Stomach (tissue), 9 donors: Measurements from ENCODE around the gene HCRT. TPM values are rescaled to one million over a fixed set of nuclear protein-coding genes. Genes with fewer than 3 reads are reported as not detected.

Source experiments
- DNase-seq, 2 donors: peaks; one replicate each; pipeline versions ENCODE4 v3.0.0 to v3.0.0-alpha.2; 2013 to 2019
- H3K27ac ChIP-seq, 5 donors: fragments of 200-600 bp in 4 of 5; sonication (generic) in 4 of 5; one replicate each; pipeline ENCODE4 v1.5.1; 2013 to 2019; ENCODE audit warnings: mild to moderate bottlenecking in 1 of 5, moderate library complexity in 1 of 5
- H3K27me3 ChIP-seq, 3 donors: fragments of 200-600 bp; sonication (generic); one replicate each; pipeline ENCODE4 v1.5.1; 2017 to 2019; ENCODE audit warnings: mixed run types in 1 of 3
- H3K36me3 ChIP-seq, 4 donors: fragments of 200-600 bp; sonication (generic); 1 replicate in 3 of 4; 2 replicates in 1 of 4; pipeline ENCODE4 v1.5.1; 2016 to 2019
- H3K4me1 ChIP-seq, 4 donors: fragments of 200-600 bp; sonication (generic); one replicate each; pipeline ENCODE4 v1.5.1; 2016 to 2019
- H3K4me3 ChIP-seq, 4 donors: fragments of 200-600 bp; sonication (generic) in 3 of 4; one replicate each; pipeline ENCODE4 v1.5.1; 2016 to 2019; ENCODE audit warnings: mild to moderate bottlenecking in 1 of 4
- H3K9me3 ChIP-seq, 4 donors: fragments of 200-600 bp; sonication (generic); one replicate each; pipeline ENCODE4 v1.5.1; 2016 to 2019
- EP300 ChIP-seq: sonication (generic); formaldehyde crosslinking; IDR thresholded peaks from one replicate; pipeline ENCODE4 v1.6.1; 2017; ENCODE audit warnings: antibody characterized with exemption
- POLR2A ChIP-seq, 4 donors: fragments of 450-650 bp; IDR thresholded peaks; one replicate each; pipeline ENCODE4 v1.6.1; 2016; ENCODE audit warnings: antibody characterized with exemption in 4 of 4, control low read depth in 2 of 4, mild to moderate bottlenecking in 1 of 4, moderate library complexity in 1 of 4
- POLR2AphosphoS5 ChIP-seq, 3 donors: sonication (generic); formaldehyde crosslinking; IDR thresholded peaks; one replicate each; pipeline ENCODE4 v1.6.1; 2016; ENCODE audit warnings: antibody characterized with exemption in 3 of 3
- WGBS, 5 donors: extraction: QIAGEN DNeasy Blood & Tissue Kit in 3 of 5; methylation state at CpG; one replicate each; pipeline versions ENCODE4 v1.1.5 to v1.1.7; 2013 to 2018; 5-methylcytosine and 5-hydroxymethylcytosine counted together
- intact Hi-C: fragments of 100-400 bp; cut with DNase I; formaldehyde crosslinking; loops from one replicate; pipeline ENCODE4 v1.15.1; 2023; ENCODE audit warnings: low total_unique reads
- polyA plus RNA-seq, 3 donors: library from polyadenylated mRNA; stranded (reverse); fragments of 200-250 nt; gene quantifications; one replicate each; pipeline ENCODE4 v1.2.3, GENCODE V29; 2013
- total RNA-seq, 5 donors: library from RNA; depleted of rRNA; stranded (reverse); fragments of >200 nt; gene quantifications; one replicate each; pipeline versions ENCODE4 v1.1.0 to v1.2.3, GENCODE V29; 2014 to 2016
- TF ChIP-seq, protein P1 (sequence below), 7 experiments: fragments of 450-650 bp in 4 of 7; fragments of 200-600 bp in 3 of 7; sonication (generic) in 3 of 7; IDR thresholded peaks; one replicate each; pipeline ENCODE4 v1.5.1; 2016 to 2019; ENCODE audit warnings: antibody characterized with exemption in 7 of 7, control low read depth in 2 of 7, mild to moderate bottlenecking in 1 of 7
- donor health status: healthy with polysubstance abuse.
- donor health status: Bipolar disorder and iron deficiency.
- donor health status: healthy.

HCRT gene
- total and polyA plus RNA-seq, 8 donors, result not detected

- TF ChIP-seq EP300 (no peak), POLR2A (IDR thresholded peaks at IDR 0.05) (no peak)
- TF ChIP-seq, protein P1, sequence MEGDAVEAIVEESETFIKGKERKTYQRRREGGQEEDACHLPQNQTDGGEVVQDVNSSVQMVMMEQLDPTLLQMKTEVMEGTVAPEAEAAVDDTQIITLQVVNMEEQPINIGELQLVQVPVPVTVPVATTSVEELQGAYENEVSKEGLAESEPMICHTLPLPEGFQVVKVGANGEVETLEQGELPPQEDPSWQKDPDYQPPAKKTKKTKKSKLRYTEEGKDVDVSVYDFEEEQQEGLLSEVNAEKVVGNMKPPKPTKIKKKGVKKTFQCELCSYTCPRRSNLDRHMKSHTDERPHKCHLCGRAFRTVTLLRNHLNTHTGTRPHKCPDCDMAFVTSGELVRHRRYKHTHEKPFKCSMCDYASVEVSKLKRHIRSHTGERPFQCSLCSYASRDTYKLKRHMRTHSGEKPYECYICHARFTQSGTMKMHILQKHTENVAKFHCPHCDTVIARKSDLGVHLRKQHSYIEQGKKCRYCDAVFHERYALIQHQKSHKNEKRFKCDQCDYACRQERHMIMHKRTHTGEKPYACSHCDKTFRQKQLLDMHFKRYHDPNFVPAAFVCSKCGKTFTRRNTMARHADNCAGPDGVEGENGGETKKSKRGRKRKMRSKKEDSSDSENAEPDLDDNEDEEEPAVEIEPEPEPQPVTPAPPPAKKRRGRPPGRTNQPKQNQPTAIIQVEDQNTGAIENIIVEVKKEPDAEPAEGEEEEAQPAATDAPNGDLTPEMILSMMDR (IDR thresholded peaks at IDR 0.05), result no peak
- no peaks in the 10 kb centered on the region for H3K27me3 ChIP-seq
Measured at GRCh38 chr17:42160531-42160910, 24.7 kb downstream of the HCRT start.

DNA sequence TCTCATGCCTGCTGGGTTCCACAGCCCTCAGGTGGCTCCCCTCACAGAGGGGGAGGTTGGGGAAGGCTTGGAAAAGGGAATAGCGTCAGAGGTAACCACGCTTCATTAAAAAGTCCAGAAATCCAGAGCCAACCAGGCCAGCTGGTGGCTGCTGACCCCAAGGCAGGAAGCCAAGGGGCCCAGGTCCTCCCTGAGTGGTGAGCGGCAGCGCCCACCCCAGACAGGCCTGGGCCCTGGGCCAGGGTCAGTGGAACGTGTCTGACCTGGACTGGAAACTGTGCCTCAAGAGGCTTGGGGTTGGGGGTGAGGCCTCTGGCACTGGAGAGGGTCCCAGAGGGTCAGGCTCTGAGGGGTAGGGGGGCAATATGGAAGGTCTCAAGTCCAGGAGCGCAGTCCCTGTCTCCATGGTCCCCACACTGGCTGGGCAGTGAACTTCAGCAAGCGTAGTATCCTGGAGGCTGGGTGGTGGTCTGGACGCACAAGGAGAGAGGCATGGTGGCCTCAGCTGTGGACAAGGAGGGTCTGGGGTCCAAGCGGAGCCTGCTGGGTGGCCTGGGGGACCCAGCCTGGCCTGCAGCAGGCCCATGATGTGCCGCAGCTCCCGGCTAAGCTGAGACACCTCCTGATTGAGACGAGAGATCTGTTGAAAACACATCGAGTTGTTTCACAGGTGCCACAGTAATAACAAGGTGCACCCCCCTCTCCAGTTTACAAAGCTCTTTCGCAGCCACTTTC lies 25.3 kb downstream of the HCRT start:
- H3K27ac ChIP-seq, result no peak overlapping the region
- no peak for DNase-seq
- TF ChIP-seq POLR2A (IDR thresholded peaks at IDR 0.05) (no peak), EP300 (no peak), POLR2AphosphoS5 (IDR thresholded peaks at IDR 0.05) (no peak)
- TF ChIP-seq, protein P1 (IDR thresholded peaks at IDR 0.05), result no peak
- 72 to 80% (median 75%) methylated on average over 13 to 14 of the region's 14 CpGs for WGBS, 5 donors
- intact Hi-C loops, result no loop called here
- peaks cover 4 to 8% (median 7%) of the 10 kb centered on the region in 4 donors for H3K4me1 ChIP-seq
- H3K27me3 ChIP-seq, result no peaks in the 10 kb centered on the region
- H3K36me3 ChIP-seq, result no peaks in the 10 kb centered on the region
- H3K4me3 ChIP-seq, result no peak overlapping the region
- H3K9me3 ChIP-seq, result no peaks in the 10 kb centered on the region

More at GRCh38 chr17:42160531-42160910, 24.7 kb downstream of the HCRT start:
- Histone ChIP-seq H3K36me3 (no peaks in the 10 kb centered on the region), H3K4me1 (peaks cover under 1 to 5% (median 4%) of the 10 kb centered on the region in 4 donors), H3K27ac (no peak overlapping the region), H3K4me3 (no peak overlapping the region), H3K9me3 (no peaks in the 10 kb centered on the region)
- WGBS, 5 donors, result 86 to 96% (median 91%) methylated on average over 7 of the region's 7 CpGs
- DNase-seq, result no peak
- intact Hi-C loops, result no loop called here

DNA sequence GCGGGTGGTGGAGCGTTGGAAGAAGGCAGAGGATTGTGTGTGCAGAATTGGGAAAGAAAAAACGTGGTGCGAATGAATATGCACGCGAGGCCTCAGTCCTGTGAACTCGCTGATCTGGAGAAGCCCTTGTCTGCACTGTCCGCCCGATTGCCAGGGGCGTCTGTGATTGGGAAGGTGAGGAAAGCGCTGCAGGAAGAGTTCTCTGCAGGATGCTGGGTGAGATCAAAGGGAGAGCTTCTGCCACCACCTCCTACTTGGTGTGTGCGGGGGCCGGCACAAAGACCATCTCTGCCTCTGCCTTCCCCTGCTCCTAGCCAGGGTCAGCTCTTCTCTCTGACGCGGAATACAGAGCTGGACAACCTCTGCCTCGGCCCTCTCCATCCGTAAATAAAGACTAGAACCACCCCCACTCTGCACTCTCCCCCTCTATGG lies 29.6 kb downstream of the HCRT start:
- 38 to 48% (median 45%) methylated on average over 17 of the region's 17 CpGs for WGBS, 5 donors

DNA sequence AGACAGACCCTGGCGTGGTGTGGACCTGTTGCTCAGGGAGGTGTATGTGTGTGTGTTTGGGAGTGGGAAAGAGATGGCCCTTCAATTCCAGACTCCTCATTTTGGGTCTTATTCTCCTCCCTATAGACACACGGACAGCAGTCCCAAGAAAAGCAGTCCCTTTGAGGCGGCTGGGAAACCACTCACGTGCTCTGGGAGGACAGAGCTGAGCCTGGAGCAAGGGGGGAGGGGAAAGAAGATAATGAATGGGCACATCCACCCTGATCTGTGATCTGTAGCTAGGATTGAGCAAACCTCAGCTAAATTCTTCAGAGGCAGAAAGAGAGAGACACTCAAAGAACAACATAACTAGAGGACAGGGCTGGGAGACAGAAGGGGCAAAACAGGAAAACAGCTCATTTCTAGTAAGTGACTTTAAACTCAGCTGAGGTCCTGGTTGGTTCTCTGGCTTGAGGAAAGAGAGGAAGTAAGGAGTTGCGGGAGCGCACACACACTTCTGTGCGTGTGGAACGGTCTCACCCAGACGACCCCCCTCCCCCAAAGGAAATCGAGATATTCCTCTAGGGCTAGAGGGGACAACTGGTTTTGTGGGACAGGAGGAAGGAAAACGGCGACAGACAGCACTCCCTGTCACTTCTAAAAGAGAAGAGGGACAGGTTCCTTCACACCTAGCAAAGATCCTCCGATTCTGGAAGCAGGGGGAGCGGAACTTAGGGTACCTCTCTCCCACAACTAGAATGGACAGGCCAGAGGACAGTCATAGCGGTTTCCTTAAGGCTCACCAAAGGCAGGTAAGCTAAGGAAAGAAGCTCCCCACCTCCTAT lies 31.1 kb downstream of the HCRT start:
- H3K27me3 ChIP-seq, result no peaks in the 10 kb centered on the region
- intact Hi-C loops, result no loop called here
- WGBS, 5 donors, result 3 to 5% (median 4%) methylated on average over 15 of the region's 15 CpGs
- DNase-seq, result peak in 1 of 2 donors; percentile 28
- H3K9me3 ChIP-seq, result no peaks in the 10 kb centered on the region
- peaks cover 28 to 60% (median 50%) of the 10 kb centered on the region in 4 donors for H3K4me1 ChIP-seq
- TF ChIP-seq, protein P1 (IDR thresholded peaks at IDR 0.05), result no peak
- TF ChIP-seq POLR2A (IDR thresholded peaks at IDR 0.05) (no peak), POLR2AphosphoS5 (IDR thresholded peaks at IDR 0.05) (no peak), EP300 (no peak)
- H3K36me3 ChIP-seq, result peaks cover 3 to 32% (median 22%) of the 10 kb centered on the region in 4 donors
- H3K4me3 ChIP-seq, result peak overlapping the region; percentile 95 to 99 (median 98)
- H3K27ac ChIP-seq, result peak overlapping the region; percentile 75 to 94 (median 87)

More for the DNA sequence above, 29.6 kb downstream of the HCRT start:
- peak overlapping the region; percentile 95 to 99 (median 98) for H3K4me3 ChIP-seq
- H3K27me3 ChIP-seq, result no peaks in the 10 kb centered on the region
- peaks cover 2 to 19% (median 13%) of the 10 kb centered on the region in 4 donors for H3K36me3 ChIP-seq
- intact Hi-C loops, result no loop called here
- H3K9me3 ChIP-seq, result no peaks in the 10 kb centered on the region
- H3K4me1 ChIP-seq, result peaks cover 28 to 46% (median 40%) of the 10 kb centered on the region in 4 donors
- TF ChIP-seq POLR2AphosphoS5 (IDR thresholded peaks at IDR 0.05) (no peak), POLR2A (IDR thresholded peaks at IDR 0.05) (no peak), EP300 (no peak)
- peak overlapping the region in 4 of 5 donors; percentile 67 to 94 (median 86) for H3K27ac ChIP-seq
- DNase-seq, result no peak
